COLO829 (cell line): ENCODE data around the gene DLGAP3.
"Not testable (repeated sequence)": the region's sequence is repeated elsewhere in the genome, so short reads cannot be mapped to it uniquely, and the experiment has no call there.

ENCODE experiments used
- DNase-seq: peaks from one replicate; pipeline ENCODE4 v3.0.0; 2012; ENCODE audit warnings: low spot score

DLGAP3 gene

GRCh38 chr1:34829250-34829649, 100.2 kb downstream of the DLGAP3 start:
- no peak for DNase-seq

- DNase-seq = no peak
Observed at GRCh38 chr1:34828611-34829010, 100.8 kb downstream of the DLGAP3 start.

GRCh38 chr1:34827341-34827941, 102.0 kb downstream of the DLGAP3 start:
- no peak for DNase-seq

GRCh38 chr1:34825455-34826091, 103.9 kb downstream of the DLGAP3 start:
- DNase-seq = no peak

GRCh38 chr1:34824817-34825454, 104.5 kb downstream of the DLGAP3 start:
- DNase-seq = no peak

- no peak for DNase-seq
Observed at GRCh38 chr1:34822202-34822601, 107.2 kb downstream of the DLGAP3 start.

GRCh38 chr1:34818862-34819261, 110.6 kb downstream of the DLGAP3 start:
- not testable (repeated sequence) for DNase-seq

- DNase-seq = no peak
Observed at GRCh38 chr1:34816778-34817177, 112.7 kb downstream of the DLGAP3 start.

- DNase-seq = no peak
Observed at GRCh38 chr1:34816332-34816731, 113.1 kb downstream of the DLGAP3 start.
